Sigmoid colon (tissue), 7 donors: Measurements from ENCODE around the gene ZNF346. TPM values are rescaled to one million over a fixed set of nuclear protein-coding genes. Genes with fewer than 3 reads are reported as not detected.

ENCODE experiments used
- DNase-seq: peaks from one replicate; pipeline ENCODE4 v3.0.0-alpha.2; 2019
- H3K27ac ChIP-seq, 4 donors: fragments of 200-600 bp; sonication (generic); one replicate each; pipeline ENCODE4 v1.5.1; 2016 to 2019; ENCODE audit warnings: mild to moderate bottlenecking in 1 of 4
- H3K27me3 ChIP-seq, 3 donors: fragments of 200-600 bp; sonication (generic); one replicate each; pipeline ENCODE4 v1.5.1; 2019; ENCODE audit warnings: mild to moderate bottlenecking in 1 of 3
- H3K36me3 ChIP-seq, 4 donors: fragments of 200-600 bp; sonication (generic); one replicate each; pipeline ENCODE4 v1.5.1; 2016 to 2019
- H3K4me1 ChIP-seq, 4 donors: fragments of 200-600 bp; sonication (generic); one replicate each; pipeline ENCODE4 v1.5.1; 2017 to 2019
- H3K4me3 ChIP-seq, 4 donors: fragments of 200-600 bp; sonication (generic); one replicate each; pipeline ENCODE4 v1.5.1; 2017 to 2019; ENCODE audit warnings: mild to moderate bottlenecking in 2 of 4, moderate library complexity in 1 of 4
- H3K9me3 ChIP-seq, 4 donors: fragments of 200-600 bp in 3 of 4; sonication (generic) in 3 of 4; one replicate each; pipeline versions ENCODE4 v1.5.1 to v1.6.1; 2013 to 2019
- EP300 ChIP-seq, 4 donors: sonication (generic); formaldehyde crosslinking; IDR thresholded peaks; one replicate each; pipeline ENCODE4 v1.6.1; 2017; ENCODE audit warnings: antibody characterized with exemption in 4 of 4
- POLR2A ChIP-seq, 2 donors: fragments of 450-650 bp; IDR thresholded peaks; one replicate each; pipeline ENCODE4 v1.6.1; 2016; ENCODE audit warnings: antibody characterized with exemption in 2 of 2, mild to moderate bottlenecking in 2 of 2, moderate library complexity in 2 of 2
- POLR2AphosphoS5 ChIP-seq, 4 donors: sonication (generic); formaldehyde crosslinking; IDR thresholded peaks; one replicate each; pipeline ENCODE4 v1.6.1; 2017; ENCODE audit warnings: antibody characterized with exemption in 4 of 4
- WGBS, 2 donors: extraction: QIAGEN DNeasy Blood & Tissue Kit; methylation state at CpG; one replicate each; pipeline ENCODE4 v1.1.7; 2013; 5-methylcytosine and 5-hydroxymethylcytosine counted together
- intact Hi-C: fragments of 100-400 bp; cut with DNase I; formaldehyde crosslinking; loops from one replicate; pipeline ENCODE4 v1.15.1; 2023
- polyA plus RNA-seq, 3 donors: library from polyadenylated mRNA; stranded (reverse); fragments of 200-250 nt; gene quantifications; one replicate each; pipeline ENCODE4 v1.2.3, GENCODE V29; 2013
- total RNA-seq, 4 donors: library from RNA; depleted of rRNA; stranded (reverse); fragments of >200 nt; gene quantifications; one replicate each; pipeline ENCODE4 v1.1.0, GENCODE V29; 2016
- TF ChIP-seq, protein P1 (sequence below), 4 experiments: fragments of 450-650 bp in 3 of 4; fragments of 200-600 bp in 1 of 4; IDR thresholded peaks; one replicate each; pipeline ENCODE4 v1.5.1; 2016 to 2019; ENCODE audit warnings: antibody characterized with exemption in 4 of 4, mild to moderate bottlenecking in 3 of 4, moderate library complexity in 2 of 4
- donor health status: healthy with polysubstance abuse.
- donor health status: Bipolar disorder and iron deficiency.
- donor health status: healthy.

ZNF346 gene
- total and polyA plus RNA-seq, 7 donors: 3.0 to 21.9 (median 12.5) TPM

DNA sequence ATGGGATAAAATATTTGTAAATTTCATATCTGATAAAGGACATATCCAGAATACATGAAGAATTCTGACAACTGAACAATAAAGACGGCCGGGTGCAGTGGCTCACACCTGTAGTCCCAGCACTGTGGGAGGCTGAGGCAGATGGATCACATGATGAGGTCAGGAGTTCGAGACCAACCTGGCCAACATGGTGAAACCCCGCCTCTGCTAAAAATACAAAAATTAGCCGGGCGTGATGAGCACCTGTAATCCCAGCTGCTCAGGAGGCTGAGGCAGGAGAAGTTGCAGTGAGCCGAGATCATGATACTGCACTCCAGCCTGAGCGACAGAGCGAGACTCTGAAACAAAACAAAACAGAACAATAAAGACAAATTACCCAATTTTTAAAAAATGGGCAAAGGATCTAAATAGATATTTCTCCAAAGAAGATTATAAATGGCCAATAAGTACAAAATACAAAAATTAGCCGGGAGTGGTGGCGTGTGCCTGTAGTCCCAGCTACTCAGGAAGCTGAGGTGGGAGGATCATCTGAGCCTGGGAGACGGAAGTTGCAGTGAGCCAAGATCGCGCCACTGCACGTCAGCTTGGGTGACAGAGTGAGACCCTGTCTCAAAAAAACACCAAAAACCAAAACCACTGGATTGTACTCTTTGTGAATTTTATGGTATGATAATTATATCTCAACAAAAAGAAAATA lies 101.4 kb downstream of the ZNF346 start:
- Histone ChIP-seq H3K27ac (no peak overlapping the region), H3K27me3 (no peaks in the 10 kb centered on the region), H3K4me1 (no peaks in the 10 kb centered on the region), H3K4me3 (no peak overlapping the region), H3K9me3 (no peaks in the 10 kb centered on the region), H3K36me3 (no peaks in the 10 kb centered on the region)
- DNase-seq: no peak
- TF ChIP-seq, protein P1, sequence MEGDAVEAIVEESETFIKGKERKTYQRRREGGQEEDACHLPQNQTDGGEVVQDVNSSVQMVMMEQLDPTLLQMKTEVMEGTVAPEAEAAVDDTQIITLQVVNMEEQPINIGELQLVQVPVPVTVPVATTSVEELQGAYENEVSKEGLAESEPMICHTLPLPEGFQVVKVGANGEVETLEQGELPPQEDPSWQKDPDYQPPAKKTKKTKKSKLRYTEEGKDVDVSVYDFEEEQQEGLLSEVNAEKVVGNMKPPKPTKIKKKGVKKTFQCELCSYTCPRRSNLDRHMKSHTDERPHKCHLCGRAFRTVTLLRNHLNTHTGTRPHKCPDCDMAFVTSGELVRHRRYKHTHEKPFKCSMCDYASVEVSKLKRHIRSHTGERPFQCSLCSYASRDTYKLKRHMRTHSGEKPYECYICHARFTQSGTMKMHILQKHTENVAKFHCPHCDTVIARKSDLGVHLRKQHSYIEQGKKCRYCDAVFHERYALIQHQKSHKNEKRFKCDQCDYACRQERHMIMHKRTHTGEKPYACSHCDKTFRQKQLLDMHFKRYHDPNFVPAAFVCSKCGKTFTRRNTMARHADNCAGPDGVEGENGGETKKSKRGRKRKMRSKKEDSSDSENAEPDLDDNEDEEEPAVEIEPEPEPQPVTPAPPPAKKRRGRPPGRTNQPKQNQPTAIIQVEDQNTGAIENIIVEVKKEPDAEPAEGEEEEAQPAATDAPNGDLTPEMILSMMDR (IDR thresholded peaks at IDR 0.05): no peak
- no peak for TF ChIP-seq POLR2AphosphoS5 (IDR thresholded peaks at IDR 0.05)
- no peak for TF ChIP-seq EP300 (IDR thresholded peaks at IDR 0.05)
- TF ChIP-seq POLR2A (IDR thresholded peaks at IDR 0.05): no peak
- intact Hi-C loops: no loop called here
- WGBS, 2 donors: 81 to 88% methylated on average over 15 of the region's 15 CpGs

DNA sequence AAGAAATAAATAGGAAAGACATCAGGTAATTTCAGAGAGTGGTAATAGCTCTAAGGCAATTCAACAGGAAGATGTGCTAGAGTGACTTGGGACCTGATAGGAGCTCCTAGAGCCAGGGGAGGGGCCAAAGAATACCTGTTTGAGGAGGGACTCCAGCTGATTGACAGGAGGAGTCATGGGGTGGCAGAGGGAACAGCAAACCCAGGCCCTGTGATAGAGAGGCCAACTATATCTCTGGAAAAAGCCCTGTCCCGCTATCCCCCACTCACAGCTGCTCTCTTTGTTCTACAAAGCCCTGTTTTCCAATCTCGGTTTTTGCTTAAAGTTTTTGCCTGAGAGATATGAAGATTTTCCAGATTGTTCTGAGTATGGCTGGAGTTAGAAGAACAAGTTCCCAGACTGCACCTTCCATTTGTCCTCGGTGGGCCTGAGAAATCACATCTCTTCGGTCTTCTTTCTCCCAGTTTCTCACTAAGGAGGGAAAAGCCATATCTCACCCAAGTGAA lies 102.0 kb downstream of the ZNF346 start:
- DNase-seq: no peak
- Histone ChIP-seq H3K36me3 (no peaks in the 10 kb centered on the region), H3K9me3 (no peaks in the 10 kb centered on the region), H3K27ac (no peak overlapping the region), H3K27me3 (no peaks in the 10 kb centered on the region), H3K4me3 (no peak overlapping the region), H3K4me1 (no peaks in the 10 kb centered on the region)
- intact Hi-C loops: no loop called here
- WGBS, 2 donors: 87 to 88% methylated on average over 4 of the region's 4 CpGs
- TF ChIP-seq, protein P1 (IDR thresholded peaks at IDR 0.05): no peak
- no peak for TF ChIP-seq POLR2A (IDR thresholded peaks at IDR 0.05)
- TF ChIP-seq EP300 (IDR thresholded peaks at IDR 0.05): no peak
- no peak for TF ChIP-seq POLR2AphosphoS5 (IDR thresholded peaks at IDR 0.05)

DNA sequence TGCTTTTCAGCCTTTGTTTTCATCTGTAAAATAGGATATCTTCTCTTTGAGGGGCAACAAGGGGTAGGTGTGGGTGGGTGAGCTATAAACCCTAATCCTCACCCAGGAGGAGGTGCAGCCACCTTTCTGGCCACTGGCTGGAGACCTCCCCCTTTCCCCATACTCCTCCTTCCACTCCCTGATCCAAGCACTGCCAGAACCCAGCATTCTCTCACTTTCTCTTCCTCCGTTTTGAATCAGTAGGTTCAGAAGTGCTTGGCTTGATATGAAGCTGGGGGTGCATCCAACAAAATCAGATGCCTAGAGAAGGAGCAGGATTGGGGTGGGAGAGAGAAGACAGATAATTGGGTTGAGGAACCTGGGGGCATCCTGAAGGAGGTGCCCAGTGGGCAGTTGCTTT lies 104.3 kb downstream of the ZNF346 start:
- intact Hi-C loops: no loop called here

DNA sequence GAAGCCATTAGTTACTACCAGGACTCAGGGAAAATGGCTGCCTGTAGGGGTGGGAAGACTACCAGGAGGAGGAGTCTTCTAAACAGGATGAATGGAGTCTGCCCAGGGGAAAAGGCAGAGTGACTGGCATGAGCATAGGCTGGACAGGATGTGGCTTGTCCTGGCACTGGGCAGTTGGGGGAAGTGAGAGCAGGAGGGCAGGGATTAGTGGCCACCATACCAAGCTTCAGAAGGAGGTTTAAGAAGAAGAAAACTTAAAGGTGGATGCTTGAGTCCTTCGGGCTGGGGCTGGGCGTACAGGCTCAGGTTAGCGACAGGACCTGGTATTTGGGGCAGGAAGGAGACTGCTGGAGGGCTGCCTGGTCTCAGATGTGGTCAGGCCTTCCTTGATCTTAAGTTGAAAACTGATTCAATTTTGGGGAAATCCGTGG lies 106.1 kb downstream of the ZNF346 start:
- no peaks in the 10 kb centered on the region for H3K9me3 ChIP-seq
- no peaks in the 10 kb centered on the region for H3K27me3 ChIP-seq
- intact Hi-C loops: no loop called here
- H3K36me3 ChIP-seq: no peaks in the 10 kb centered on the region
- WGBS, 2 donors: 68 to 85% methylated on average over 4 of the region's 4 CpGs
- TF ChIP-seq, protein P1 (IDR thresholded peaks at IDR 0.05): no peak
- no peak for TF ChIP-seq EP300 (IDR thresholded peaks at IDR 0.05)
- TF ChIP-seq POLR2AphosphoS5 (IDR thresholded peaks at IDR 0.05): no peak
- no peak for TF ChIP-seq POLR2A (IDR thresholded peaks at IDR 0.05)
- peaks cover 0 to 17% (median 11%) of the 10 kb centered on the region in 4 donors for H3K4me1 ChIP-seq
- H3K27ac ChIP-seq: no peak overlapping the region
- H3K4me3 ChIP-seq: no peak overlapping the region
- peak; percentile 45 for DNase-seq

More for the DNA sequence above, 104.3 kb downstream of the ZNF346 start:
- no peaks in the 10 kb centered on the region for H3K36me3 ChIP-seq
- peaks cover 0 to under 1% (median 0%) of the 10 kb centered on the region in 4 donors for H3K4me1 ChIP-seq
- TF ChIP-seq POLR2AphosphoS5 (IDR thresholded peaks at IDR 0.05) (no peak), POLR2A (IDR thresholded peaks at IDR 0.05) (no peak), EP300 (IDR thresholded peaks at IDR 0.05) (no peak)
- TF ChIP-seq, protein P1 (IDR thresholded peaks at IDR 0.05): no peak
- no peak overlapping the region for H3K4me3 ChIP-seq
- H3K9me3 ChIP-seq: no peaks in the 10 kb centered on the region
- no peak for DNase-seq
- no peaks in the 10 kb centered on the region for H3K27me3 ChIP-seq
- 82 to 83% methylated on average over 1 of the region's 1 CpG for WGBS, 2 donors
- no peak overlapping the region for H3K27ac ChIP-seq
